MM.1S (cell line): ENCODE results near the gene FKBP1A.

Experiments
- CTCF ChIP-seq: fragments of 300-600 bp; sonication (generic); IDR thresholded peaks from 2 replicates; pipeline ENCODE4 v1.5.1; 2016; ENCODE audit warnings: antibody characterized with exemption, low read length, mixed read lengths
- EZH2 ChIP-seq: fragments of 300-600 bp; sonication (generic); optimal IDR thresholded peaks from 2 replicates; pipeline ENCODE3; 2017; ENCODE audit warnings: low read depth, mild to moderate bottlenecking, antibody characterized with exemption, low read length, mixed read lengths

- TF ChIP-seq CTCF: no peak
- TF ChIP-seq EZH2: no peak
These were observed 3.4 kb upstream of the FKBP1A start for GRCh38 chr20:1396264-1396663.
